Vagina (tissue), 2 donors: ENCODE results near the gene TP73. TPM values are rescaled to one million over a fixed set of nuclear protein-coding genes. Genes with fewer than 3 reads are reported as not detected.

ENCODE experiments used
- DNase-seq, 2 donors: peaks; one replicate each; pipeline ENCODE4 v3.0.0-alpha.2; 2017; ENCODE audit errors: extremely low spot score in 2 of 2
- H3K27ac ChIP-seq: fragments of 200-600 bp; sonication (generic); one replicate; pipeline ENCODE4 v1.5.1; 2019
- H3K27me3 ChIP-seq: fragments of 200-600 bp; sonication (generic); one replicate; pipeline ENCODE4 v1.5.1; 2019
- H3K36me3 ChIP-seq, 2 donors: fragments of 200-600 bp; sonication (generic); one replicate each; pipeline ENCODE4 v1.5.1; 2017 to 2019
- H3K4me1 ChIP-seq: fragments of 200-600 bp; sonication (generic); one replicate; pipeline ENCODE4 v1.5.1; 2019
- H3K4me3 ChIP-seq, 2 donors: fragments of 200-600 bp; sonication (generic); 1 replicate in 1 of 2; 2 replicates in 1 of 2; pipeline ENCODE4 v1.5.1; 2016 to 2019
- H3K9me3 ChIP-seq: fragments of 200-600 bp; sonication (generic); one replicate; pipeline ENCODE4 v1.5.1; 2019
- CTCF ChIP-seq, 3 experiments: fragments of 450-650 bp in 2 of 3; fragments of 200-600 bp in 1 of 3; sonication (generic) in 1 of 3; IDR thresholded peaks; one replicate each; pipeline ENCODE4 v1.5.1; 2017 to 2019; ENCODE audit warnings: antibody characterized with exemption in 3 of 3, mild to moderate bottlenecking in 2 of 3, moderate library complexity in 2 of 3
- POLR2A ChIP-seq, 2 donors: fragments of 450-650 bp; IDR thresholded peaks; one replicate each; pipeline ENCODE4 v1.6.1; 2017; ENCODE audit warnings: antibody characterized with exemption in 2 of 2, mild to moderate bottlenecking in 2 of 2, moderate library complexity in 2 of 2
- POLR2AphosphoS5 ChIP-seq, 2 donors: sonication (generic); formaldehyde crosslinking; IDR thresholded peaks; one replicate each; pipeline ENCODE4 v1.9.0; 2017; ENCODE audit warnings: antibody characterized with exemption in 2 of 2, mild to moderate bottlenecking in 2 of 2, low read depth in 1 of 2; ENCODE audit not compliant: insufficient read depth in 1 of 2
- intact Hi-C: fragments of 100-400 bp; cut with DNase I; formaldehyde crosslinking; loops from one replicate; pipeline ENCODE4 v1.15.1; 2023
- total RNA-seq: library from RNA; depleted of rRNA; stranded (reverse); fragments of >200 nt; gene quantifications from one replicate; pipeline ENCODE4 v1.2.3, GENCODE V29; 2016

Gene TP73
- total RNA-seq, 1 donor from 2014 or later, result 8.1 TPM

GRCh38 chr1:3779265-3779911 lies 127.1 kb downstream of the TP73 start:
- H3K27me3 ChIP-seq, result no peaks in the 10 kb centered on the region
- H3K4me3 ChIP-seq, result no peak overlapping the region
- no peak for TF ChIP-seq POLR2AphosphoS5 (IDR thresholded peaks at IDR 0.05; ENCODE audit: insufficient read depth in 1 of 2, low read depth in 1 of 2)
- no peak for TF ChIP-seq CTCF (IDR thresholded peaks at IDR 0.05)
- TF ChIP-seq POLR2A (IDR thresholded peaks at IDR 0.05), result no peak
- H3K27ac ChIP-seq, result no peak overlapping the region
- H3K4me1 ChIP-seq, result peaks cover 21% of the 10 kb centered on the region
- no peaks in the 10 kb centered on the region for H3K9me3 ChIP-seq
- peaks cover 0 to 55% of the 10 kb centered on the region in 2 donors for H3K36me3 ChIP-seq
- intact Hi-C loops, result no loop called here
- no peak for DNase-seq

GRCh38 chr1:3779912-3780416 lies 127.6 kb downstream of the TP73 start:
- Histone ChIP-seq H3K4me1 (peaks cover 16% of the 10 kb centered on the region), H3K4me3 (no peak overlapping the region), H3K9me3 (no peaks in the 10 kb centered on the region), H3K36me3 (peaks cover 0 to 61% of the 10 kb centered on the region in 2 donors), H3K27me3 (no peaks in the 10 kb centered on the region), H3K27ac (no peak overlapping the region)
- DNase-seq, result no peak
- intact Hi-C loops, result no loop called here
- TF ChIP-seq POLR2AphosphoS5 (IDR thresholded peaks at IDR 0.05; ENCODE audit: insufficient read depth in 1 of 2, low read depth in 1 of 2), result no peak
- TF ChIP-seq POLR2A (IDR thresholded peaks at IDR 0.05), result no peak
- no peak for TF ChIP-seq CTCF (IDR thresholded peaks at IDR 0.05)

GRCh38 chr1:3780901-3781300 lies 128.6 kb downstream of the TP73 start:
- H3K27ac ChIP-seq, result no peak overlapping the region
- no peaks in the 10 kb centered on the region for H3K27me3 ChIP-seq
- H3K9me3 ChIP-seq, result no peaks in the 10 kb centered on the region
- TF ChIP-seq CTCF (IDR thresholded peaks at IDR 0.05) (no peak), POLR2A (IDR thresholded peaks at IDR 0.05) (no peak), POLR2AphosphoS5 (IDR thresholded peaks at IDR 0.05; ENCODE audit: insufficient read depth in 1 of 2, low read depth in 1 of 2) (no peak)
- intact Hi-C loops, result no loop called here
- H3K36me3 ChIP-seq, result peaks cover 0 to 67% of the 10 kb centered on the region in 2 donors
- no peak for DNase-seq
- no peak overlapping the region for H3K4me3 ChIP-seq
- peaks cover 6% of the 10 kb centered on the region for H3K4me1 ChIP-seq

- H3K27me3 ChIP-seq, result no peaks in the 10 kb centered on the region
- no peak overlapping the region for H3K27ac ChIP-seq
- H3K4me3 ChIP-seq, result no peak overlapping the region
- H3K36me3 ChIP-seq, result peaks cover 0 to 72% of the 10 kb centered on the region in 2 donors
- intact Hi-C loops, result no loop called here
- H3K9me3 ChIP-seq, result no peaks in the 10 kb centered on the region
- peaks cover 4% of the 10 kb centered on the region for H3K4me1 ChIP-seq
- TF ChIP-seq POLR2A (IDR thresholded peaks at IDR 0.05), result no peak
- TF ChIP-seq CTCF (IDR thresholded peaks at IDR 0.05), result no peak
- TF ChIP-seq POLR2AphosphoS5 (IDR thresholded peaks at IDR 0.05; ENCODE audit: insufficient read depth in 1 of 2, low read depth in 1 of 2), result no peak
- no peak for DNase-seq
These were observed 131.5 kb downstream of the TP73 start for GRCh38 chr1:3783651-3784474.
